ENCODE measurements around the gene GDI2. TPM values are rescaled to one million over a fixed set of nuclear protein-coding genes. Genes with fewer than 3 reads are reported as not detected.
"Not testable (repeated sequence)": the region's sequence is repeated elsewhere in the genome, so short reads cannot be mapped to it uniquely, and the experiment has no call there.

The GDI2 gene
- total RNA-seq, 2 experiments from 2014 or later: 277 to 288 TPM

DNA sequence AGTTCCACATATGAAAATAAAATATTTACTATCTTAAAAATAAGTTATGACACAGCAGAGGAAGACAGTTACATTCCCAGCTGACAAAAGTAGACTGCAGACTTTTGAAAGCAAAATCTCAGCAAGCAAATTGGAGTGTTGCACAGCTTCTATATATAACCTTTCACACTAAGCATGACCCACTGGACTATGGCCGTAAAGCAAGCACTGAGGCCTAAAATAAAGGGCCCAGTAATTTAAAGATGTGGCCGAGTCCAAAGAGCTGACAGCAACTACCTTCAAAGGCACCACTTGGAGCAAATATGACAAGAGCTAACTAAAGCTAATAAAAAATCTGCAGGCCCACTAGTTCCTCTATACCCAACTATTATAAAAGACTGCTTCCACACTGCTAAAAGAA lies 6.5 kb downstream of the GDI2 start:
- CTCF ChIA-PET: interaction anchor here (0.6 to 1.1 kb wide), 2 partner anchors 84 to 249 kb away, joined by 3 read pairs; partner anchors contain the start of genes ANKRD16 and FBH1
- Mint-ChIP-seq H3K27ac (no peak overlapping the region), H3K4me1 (ENCODE audit: low read depth) (peaks cover 64% of the 10 kb centered on the region)

DNA sequence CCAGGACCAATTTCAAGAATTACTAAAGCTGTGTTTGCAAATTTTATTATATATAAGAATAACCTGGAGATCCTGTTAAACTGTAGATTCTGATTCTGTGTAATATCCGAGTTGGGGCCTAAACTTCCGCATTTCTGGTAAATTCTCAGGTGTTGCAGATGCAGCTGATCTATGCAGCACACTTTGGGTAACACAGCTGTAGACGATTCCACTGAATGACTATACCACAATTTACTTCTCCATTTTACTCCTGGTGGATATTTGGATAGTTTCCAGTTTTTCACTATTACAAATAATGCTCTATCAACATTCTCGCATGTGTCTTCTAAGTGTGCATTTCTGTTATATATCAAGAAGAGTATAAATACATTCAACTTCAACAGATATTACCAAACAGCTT lies 7.5 kb downstream of the GDI2 start:
- H3K4me3 Mint-ChIP-seq: no peak overlapping the region
- no peak for DNase-seq
- peaks cover 19% of the 10 kb centered on the region for H3K36me3 Mint-ChIP-seq (ENCODE audit: low read depth)
- H3K27me3 Mint-ChIP-seq (ENCODE audit: low read depth): no peaks in the 10 kb centered on the region
- peaks cover 58% of the 10 kb centered on the region for H3K4me1 Mint-ChIP-seq (ENCODE audit: low read depth)
- no peak overlapping the region for H3K27ac Mint-ChIP-seq
- peaks cover 2% of the 10 kb centered on the region for H3K9me3 Mint-ChIP-seq
- CTCF ChIA-PET: no interaction called here
- intact Hi-C loops (cut with micrococcal nuclease): no loop called here

More for the DNA sequence above, 6.5 kb downstream of the GDI2 start:
- Mint-ChIP-seq H3K9me3 (peaks cover 2% of the 10 kb centered on the region), H3K27me3 (ENCODE audit: low read depth) (no peaks in the 10 kb centered on the region), H3K4me3 (no peak overlapping the region), H3K36me3 (ENCODE audit: low read depth) (peaks cover 18% of the 10 kb centered on the region)
- no peak for DNase-seq
- intact Hi-C loops (cut with micrococcal nuclease): no loop called here

- Mint-ChIP-seq H3K27me3 (ENCODE audit: low read depth) (no peaks in the 10 kb centered on the region), H3K4me1 (ENCODE audit: low read depth) (peaks cover 53% of the 10 kb centered on the region), H3K9me3 (peaks cover 2% of the 10 kb centered on the region), H3K4me3 (no peak overlapping the region), H3K36me3 (ENCODE audit: low read depth) (peaks cover 20% of the 10 kb centered on the region), H3K27ac (no peak overlapping the region)
- CTCF ChIA-PET: no interaction called here
- intact Hi-C loops (cut with micrococcal nuclease): no loop called here
- DNase-seq: no peak
Observed at GRCh38 chr10:5805260-5805659, 8.0 kb downstream of the GDI2 start.

DNA sequence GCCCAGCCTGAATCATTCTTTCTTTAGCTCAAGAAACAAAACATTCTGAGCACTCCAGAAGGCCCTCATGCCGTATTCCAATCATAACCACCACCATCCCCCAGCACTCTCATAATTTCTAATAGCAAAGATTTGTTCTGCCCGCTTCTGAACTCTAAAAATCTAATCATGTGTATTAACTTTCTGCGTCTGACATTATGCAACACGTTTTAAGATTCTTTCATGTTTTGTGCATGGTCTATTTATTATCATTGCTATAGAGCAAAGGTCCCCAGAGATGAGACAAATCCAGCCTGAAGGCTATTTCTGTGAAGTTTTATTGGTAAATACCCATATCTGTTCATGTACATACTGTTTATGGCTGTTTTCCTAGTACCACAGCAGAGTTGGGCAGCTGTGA lies 8.8 kb downstream of the GDI2 start:
- no peak overlapping the region for H3K4me3 Mint-ChIP-seq
- CTCF ChIA-PET: no interaction called here
- DNase-seq: no peak
- H3K27me3 Mint-ChIP-seq (ENCODE audit: low read depth): no peaks in the 10 kb centered on the region
- no peak overlapping the region for H3K27ac Mint-ChIP-seq
- peaks cover 24% of the 10 kb centered on the region for H3K36me3 Mint-ChIP-seq (ENCODE audit: low read depth)
- peaks cover 2% of the 10 kb centered on the region for H3K9me3 Mint-ChIP-seq
- H3K4me1 Mint-ChIP-seq (ENCODE audit: low read depth): peaks cover 44% of the 10 kb centered on the region
- intact Hi-C loops (cut with micrococcal nuclease): no loop called here

GRCh38 chr10:5800782-5801181 lies 12.5 kb downstream of the GDI2 start:
- Mint-ChIP-seq H3K27me3 (ENCODE audit: low read depth) (no peaks in the 10 kb centered on the region), H3K9me3 (peaks cover 2% of the 10 kb centered on the region), H3K36me3 (ENCODE audit: low read depth) (peaks cover 26% of the 10 kb centered on the region), H3K4me1 (ENCODE audit: low read depth) (peaks cover 19% of the 10 kb centered on the region), H3K27ac (no peak overlapping the region), H3K4me3 (no peak overlapping the region)
- no peak for DNase-seq
- intact Hi-C loops (cut with micrococcal nuclease): no loop called here
- CTCF ChIA-PET: interaction anchor here (0.7 kb wide), 2 partner anchors 130 to 792 kb away, joined by 3 to 5 read pairs; no protein-coding TSS in a partner anchor

DNA sequence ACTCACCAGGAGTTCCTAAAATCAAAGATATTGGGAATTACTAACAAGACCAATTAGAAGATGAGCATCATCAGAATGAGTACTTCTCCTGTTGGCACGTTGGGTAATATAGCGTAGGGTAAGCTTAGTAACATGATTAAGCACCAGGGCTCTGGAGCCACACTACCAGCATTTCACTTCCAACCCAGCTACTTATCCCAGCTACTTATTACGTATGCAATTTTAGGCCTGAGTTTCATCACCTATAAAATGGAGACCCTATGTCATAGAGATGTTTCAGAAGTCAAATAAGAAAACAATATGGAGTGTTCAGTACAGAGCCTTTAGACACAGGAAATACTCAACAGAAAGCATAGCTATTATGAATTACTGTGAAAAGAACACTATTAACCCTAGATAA lies 19.0 kb downstream of the GDI2 start:
- peaks cover 40% of the 10 kb centered on the region for H3K36me3 Mint-ChIP-seq (ENCODE audit: low read depth)
- no peaks in the 10 kb centered on the region for H3K27me3 Mint-ChIP-seq (ENCODE audit: low read depth)
- CTCF ChIA-PET: interaction anchor here (1.1 to 1.3 kb wide), 4 partner anchors 15 to 78 kb away, joined by 3 to 4 read pairs (median 3); no protein-coding TSS in a partner anchor
- no peaks in the 10 kb centered on the region for H3K9me3 Mint-ChIP-seq
- peaks cover 12% of the 10 kb centered on the region for H3K4me1 Mint-ChIP-seq (ENCODE audit: low read depth)
- DNase-seq: no peak
- intact Hi-C loops (cut with micrococcal nuclease): no loop called here
- H3K27ac Mint-ChIP-seq: peak overlapping the region; percentile 65
- no peak overlapping the region for H3K4me3 Mint-ChIP-seq

DNA sequence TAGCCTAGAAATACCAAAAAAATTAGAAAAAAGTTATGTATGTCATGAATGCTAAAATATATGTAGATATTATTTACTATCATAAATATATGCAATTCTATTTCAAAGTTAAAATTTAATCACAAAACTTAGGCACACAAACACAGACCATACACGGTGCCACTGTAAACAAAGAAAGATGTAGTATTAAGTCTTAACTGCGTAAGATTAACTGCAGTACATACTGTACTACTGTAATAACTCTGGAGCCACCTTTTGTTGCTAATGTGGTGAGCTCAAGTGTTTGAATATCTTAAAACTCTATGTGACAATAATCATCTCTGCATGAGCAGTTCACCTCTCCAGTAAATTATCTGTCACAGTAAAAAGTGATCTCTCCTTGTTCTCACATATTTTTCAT lies 23.6 kb downstream of the GDI2 start:
- Mint-ChIP-seq H3K9me3 (peaks cover 4% of the 10 kb centered on the region), H3K27me3 (ENCODE audit: low read depth) (no peaks in the 10 kb centered on the region), H3K36me3 (ENCODE audit: low read depth) (peaks cover 67% of the 10 kb centered on the region), H3K27ac (peak overlapping the region; percentile 63), H3K4me3 (no peak overlapping the region), H3K4me1 (ENCODE audit: low read depth) (peaks cover 14% of the 10 kb centered on the region)
- CTCF ChIA-PET: no interaction called here
- no peak for DNase-seq
- intact Hi-C loops (cut with micrococcal nuclease): no loop called here

DNA sequence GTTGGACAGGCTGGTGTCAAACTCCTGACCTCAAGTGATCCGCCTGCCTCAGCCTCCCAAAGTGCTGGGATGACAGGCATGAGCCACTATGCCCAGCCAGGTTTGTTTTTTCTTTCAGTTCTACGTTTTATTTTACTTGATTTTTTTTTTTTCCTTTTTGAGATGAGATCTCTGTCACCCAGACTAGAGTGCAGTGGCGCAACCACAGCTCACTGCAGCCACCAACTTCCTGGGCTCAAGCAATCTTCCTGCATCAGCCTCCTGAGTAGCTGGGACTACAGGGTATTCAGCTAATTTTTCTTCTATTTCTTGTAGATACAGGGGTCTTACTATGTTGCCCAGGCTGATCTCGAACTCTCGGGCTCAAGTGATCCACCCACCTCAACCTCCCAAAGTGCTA lies 24.3 kb downstream of the GDI2 start:
- CTCF ChIA-PET: interaction anchor here (0.7 to 1.1 kb wide), 2 partner anchors 40 to 84 kb away, joined by 3 to 5 read pairs; no protein-coding TSS in a partner anchor
- Mint-ChIP-seq H3K27me3 (ENCODE audit: low read depth) (no peaks in the 10 kb centered on the region), H3K4me1 (ENCODE audit: low read depth) (peaks cover 12% of the 10 kb centered on the region), H3K27ac (no peak overlapping the region), H3K9me3 (peaks cover 7% of the 10 kb centered on the region), H3K36me3 (ENCODE audit: low read depth) (peaks cover 69% of the 10 kb centered on the region), H3K4me3 (no peak overlapping the region)
- intact Hi-C loops (cut with micrococcal nuclease): no loop called here
- DNase-seq: no peak

- intact Hi-C loops (cut with micrococcal nuclease): no loop called here
- Mint-ChIP-seq H3K9me3 (peaks cover 11% of the 10 kb centered on the region), H3K27ac (no peak overlapping the region), H3K4me3 (no peak overlapping the region), H3K27me3 (ENCODE audit: low read depth) (no peaks in the 10 kb centered on the region), H3K4me1 (ENCODE audit: low read depth) (peaks cover 38% of the 10 kb centered on the region), H3K36me3 (ENCODE audit: low read depth) (peaks cover 72% of the 10 kb centered on the region)
- DNase-seq: no peak
- CTCF ChIA-PET: interaction anchor here (0.7 to 1.4 kb wide), 3 partner anchors 28 to 91 kb away, joined by 3 to 5 read pairs (median 3); no protein-coding TSS in a partner anchor
Observed at GRCh38 chr10:5783300-5783699, 29.9 kb downstream of the GDI2 start.

DNA sequence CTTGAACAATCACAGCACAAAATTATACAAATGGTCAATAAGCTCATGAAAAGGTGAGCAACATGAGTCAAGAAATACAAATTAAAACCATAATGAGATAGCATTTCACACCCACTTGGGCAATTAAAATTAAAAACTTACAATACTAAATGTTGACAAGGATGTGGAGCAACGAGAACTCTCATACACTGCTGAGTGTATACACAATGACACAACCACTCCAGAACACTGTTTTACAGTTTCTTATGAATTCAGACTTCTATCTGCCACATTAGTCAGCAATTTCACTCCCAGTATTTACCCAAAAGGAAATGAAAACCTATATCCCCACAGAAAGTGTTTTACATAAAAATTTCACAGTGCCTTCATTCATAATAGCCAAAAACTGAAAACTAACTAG lies 31.1 kb downstream of the GDI2 start:
- Mint-ChIP-seq H3K4me3 (no peak overlapping the region), H3K36me3 (ENCODE audit: low read depth) (peaks cover 74% of the 10 kb centered on the region), H3K4me1 (ENCODE audit: low read depth) (peaks cover 44% of the 10 kb centered on the region), H3K27ac (peak overlapping the region; percentile 31), H3K27me3 (ENCODE audit: low read depth) (no peaks in the 10 kb centered on the region), H3K9me3 (peaks cover 15% of the 10 kb centered on the region)
- intact Hi-C loops (cut with micrococcal nuclease): no loop called here
- no peak for DNase-seq
- CTCF ChIA-PET: interaction anchor here (0.5 kb wide), 1 partner anchor 88 kb away, joined by 3 read pairs; no protein-coding TSS in a partner anchor

DNA sequence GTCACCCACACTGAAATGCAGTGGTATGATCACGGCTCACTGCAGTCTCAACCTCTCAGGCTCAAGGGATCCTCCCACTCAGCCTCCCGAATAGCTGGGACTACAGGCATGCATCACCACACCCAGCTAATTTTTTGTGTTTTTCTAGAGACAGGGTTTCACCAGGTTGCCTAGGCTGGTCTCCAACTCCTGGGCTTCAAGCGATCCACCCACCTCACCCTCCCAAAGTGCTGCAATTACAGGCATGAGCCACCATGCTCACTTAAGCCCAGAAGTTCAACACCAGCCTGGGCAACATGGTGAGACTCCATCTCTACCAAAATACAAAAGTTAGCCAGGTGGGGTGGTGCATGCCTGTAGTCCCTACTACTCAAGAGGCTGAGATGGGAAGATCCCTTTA lies 33.5 kb downstream of the GDI2 start:
- CTCF ChIA-PET: interaction anchor here (1.0 kb wide), 1 partner anchor 12 kb away, joined by 3 read pairs; no protein-coding TSS in a partner anchor
- peaks cover 65% of the 10 kb centered on the region for H3K4me1 Mint-ChIP-seq (ENCODE audit: low read depth)
- DNase-seq: no peak
- peaks cover 12% of the 10 kb centered on the region for H3K9me3 Mint-ChIP-seq
- H3K27me3 Mint-ChIP-seq (ENCODE audit: low read depth): no peaks in the 10 kb centered on the region
- H3K36me3 Mint-ChIP-seq (ENCODE audit: low read depth): peaks cover 54% of the 10 kb centered on the region
- intact Hi-C loops (cut with micrococcal nuclease): loop anchor here (5.0 kb wide), 1 partner anchor 33 kb away; the partner anchor contains the start of gene GDI2
- H3K27ac Mint-ChIP-seq: no peak overlapping the region
- H3K4me3 Mint-ChIP-seq: no peak overlapping the region

DNA sequence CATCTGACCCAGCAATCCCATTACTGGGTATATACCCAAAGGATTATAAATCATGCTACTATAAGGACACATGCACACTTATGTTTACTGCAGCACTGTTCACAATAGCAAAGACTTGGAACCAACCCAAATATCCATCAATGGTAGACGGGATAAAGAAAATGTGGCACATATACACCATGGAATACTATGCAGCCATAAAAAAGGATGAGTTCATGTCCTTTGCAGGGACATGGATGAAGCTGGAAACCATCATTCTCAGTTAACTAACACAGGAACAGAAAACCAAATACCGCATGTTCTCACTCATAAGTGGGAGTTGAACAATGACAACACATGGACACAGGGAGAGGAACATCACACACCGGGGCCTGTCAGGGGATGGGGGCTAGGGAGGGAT lies 35.5 kb downstream of the GDI2 start:
- H3K27ac Mint-ChIP-seq: peak overlapping the region; percentile 61
- not testable (repeated sequence) for DNase-seq

DNA sequence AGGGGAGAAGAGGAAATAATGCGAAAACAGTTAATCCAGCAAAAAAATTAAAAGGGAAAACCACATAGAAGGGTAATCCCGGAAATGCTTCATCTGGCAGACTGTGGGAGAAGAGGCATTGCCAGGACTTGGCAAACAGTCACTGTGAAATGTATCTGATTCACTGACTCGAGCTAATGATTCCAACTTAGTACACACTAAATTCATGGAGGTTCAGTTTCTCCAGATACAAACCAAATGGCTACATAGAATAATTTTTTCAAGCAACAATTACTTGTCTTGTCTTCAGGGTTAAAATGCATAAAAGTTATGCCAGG lies 36.4 kb downstream of the GDI2 start:
- no peak for DNase-seq
- H3K9me3 Mint-ChIP-seq: peaks cover 4% of the 10 kb centered on the region
- H3K4me1 Mint-ChIP-seq (ENCODE audit: low read depth): peaks cover 58% of the 10 kb centered on the region
- H3K27me3 Mint-ChIP-seq (ENCODE audit: low read depth): no peaks in the 10 kb centered on the region
- no peak overlapping the region for H3K4me3 Mint-ChIP-seq
- CTCF ChIA-PET: interaction anchor here (0.6 kb wide), 1 partner anchor 44 kb away, joined by 3 read pairs; no protein-coding TSS in a partner anchor
- intact Hi-C loops (cut with micrococcal nuclease): loop anchor here (5.0 kb wide), 1 partner anchor 35 kb away; the partner anchor contains the start of gene GDI2
- H3K27ac Mint-ChIP-seq: no peak overlapping the region
- H3K36me3 Mint-ChIP-seq (ENCODE audit: low read depth): peaks cover 38% of the 10 kb centered on the region

More for the DNA sequence above, 35.5 kb downstream of the GDI2 start:
- H3K36me3 Mint-ChIP-seq (ENCODE audit: low read depth): peaks cover 42% of the 10 kb centered on the region
- CTCF ChIA-PET; H3K9me3 Mint-ChIP-seq; H3K4me3 Mint-ChIP-seq; H3K27me3 Mint-ChIP-seq (ENCODE audit: low read depth): not testable (repeated sequence)
- intact Hi-C loops (cut with micrococcal nuclease): loop anchor here (5.0 kb wide), 1 partner anchor 35 kb away; the partner anchor contains the start of gene GDI2
- peaks cover 64% of the 10 kb centered on the region for H3K4me1 Mint-ChIP-seq (ENCODE audit: low read depth)
